ENCODE results near the gene KCMF1.
A peak's percentile ranks its signal among the peaks of the same experiment; 100 is the strongest.
"Not testable (repeated sequence)": the region's sequence is repeated elsewhere in the genome, so short reads cannot be mapped to it uniquely, and the experiment has no call there.

KCMF1 gene

GRCh38 chr2:84970868-84971509 is at the start of gene KCMF1:
Gene KCMF1, plus strand, starts transcription at chr2:84971161. Its CDS starts 291 bp downstream, at chr2:84971452.
- H3K4me3 ChIP-seq (ENCODE audit: low read depth, low read length), result peak within 1 kb of the TSS; percentile 96

GRCh38 chr2:84923009-84923408 is 48.0 kb upstream of the KCMF1 start:
- no peak overlapping the region for H3K4me3 ChIP-seq (ENCODE audit: low read depth, low read length)

- no peak overlapping the region for H3K4me3 ChIP-seq (ENCODE audit: low read depth, low read length)
Measured at GRCh38 chr2:84924173-84925106, 46.5 kb upstream of the KCMF1 start.

- H3K4me3 ChIP-seq (ENCODE audit: low read depth, low read length), result no peak overlapping the region
Measured at GRCh38 chr2:84925336-84925723, 45.6 kb upstream of the KCMF1 start.

GRCh38 chr2:84925724-84926376 is 45.1 kb upstream of the KCMF1 start:
- no peak overlapping the region for H3K4me3 ChIP-seq (ENCODE audit: low read depth, low read length)

- no peak overlapping the region for H3K4me3 ChIP-seq (ENCODE audit: low read depth, low read length)
Measured at GRCh38 chr2:84927275-84927627, 43.7 kb upstream of the KCMF1 start.

- H3K4me3 ChIP-seq (ENCODE audit: low read depth, low read length), result no peak overlapping the region
Measured at GRCh38 chr2:84931384-84931821, 39.6 kb upstream of the KCMF1 start.

GRCh38 chr2:84938194-84938879 is 32.6 kb upstream of the KCMF1 start:
- no peak overlapping the region for H3K4me3 ChIP-seq (ENCODE audit: low read depth, low read length)

GRCh38 chr2:84939426-84940087 is 31.4 kb upstream of the KCMF1 start:
- no peak overlapping the region for H3K4me3 ChIP-seq (ENCODE audit: low read depth, low read length)

- no peak overlapping the region for H3K4me3 ChIP-seq (ENCODE audit: low read depth, low read length)
Measured at GRCh38 chr2:84940088-84940470, 30.9 kb upstream of the KCMF1 start.

GRCh38 chr2:84940831-84941412 is 30.0 kb upstream of the KCMF1 start:
- H3K4me3 ChIP-seq (ENCODE audit: low read depth, low read length), result no peak overlapping the region

GRCh38 chr2:84942166-84942565 is 28.8 kb upstream of the KCMF1 start:
- H3K4me3 ChIP-seq (ENCODE audit: low read depth, low read length), result no peak overlapping the region

GRCh38 chr2:84942964-84943421 is 28.0 kb upstream of the KCMF1 start:
- no peak overlapping the region for H3K4me3 ChIP-seq (ENCODE audit: low read depth, low read length)

- H3K4me3 ChIP-seq (ENCODE audit: low read depth, low read length), result no peak overlapping the region
Measured at GRCh38 chr2:84944295-84944909, 26.6 kb upstream of the KCMF1 start.

- not testable (repeated sequence) for H3K4me3 ChIP-seq (ENCODE audit: low read depth, low read length)
Measured at GRCh38 chr2:84945838-84946203, 25.1 kb upstream of the KCMF1 start.

- H3K4me3 ChIP-seq (ENCODE audit: low read depth, low read length), result no peak overlapping the region
Measured at GRCh38 chr2:84946204-84947009, 24.6 kb upstream of the KCMF1 start.

GRCh38 chr2:84947010-84947593 is 23.9 kb upstream of the KCMF1 start:
- no peak overlapping the region for H3K4me3 ChIP-seq (ENCODE audit: low read depth, low read length)

- H3K4me3 ChIP-seq (ENCODE audit: low read depth, low read length), result no peak overlapping the region
Measured at GRCh38 chr2:84953535-84953934, 17.4 kb upstream of the KCMF1 start.

- no peak overlapping the region for H3K4me3 ChIP-seq (ENCODE audit: low read depth, low read length)
Measured at GRCh38 chr2:84954329-84954728, 16.6 kb upstream of the KCMF1 start.
